OCI-LY7 (cell line): ENCODE measurements around the gene TGFBR2.

ENCODE experiments used
- EZH2phosphoT487 ChIP-seq: fragments of 200-600 bp; sonication (generic); IDR thresholded peaks from 2 replicates; pipeline ENCODE4 v1.6.1; 2018; ENCODE audit warnings: low read depth, borderline replicate concordance, mild to moderate bottlenecking, mixed run types, antibody characterized with exemption, low read length, moderate library complexity, mixed read lengths
- TF ChIP-seq, protein P1 (sequence below): fragments of 200-600 bp; sonication (generic); conservative IDR thresholded peaks from 2 replicates; pipeline ENCODE4 v1.5.1; 2014; ENCODE audit warnings: mild to moderate bottlenecking, antibody characterized with exemption, low read length, moderate library complexity, mixed read lengths

DNA sequence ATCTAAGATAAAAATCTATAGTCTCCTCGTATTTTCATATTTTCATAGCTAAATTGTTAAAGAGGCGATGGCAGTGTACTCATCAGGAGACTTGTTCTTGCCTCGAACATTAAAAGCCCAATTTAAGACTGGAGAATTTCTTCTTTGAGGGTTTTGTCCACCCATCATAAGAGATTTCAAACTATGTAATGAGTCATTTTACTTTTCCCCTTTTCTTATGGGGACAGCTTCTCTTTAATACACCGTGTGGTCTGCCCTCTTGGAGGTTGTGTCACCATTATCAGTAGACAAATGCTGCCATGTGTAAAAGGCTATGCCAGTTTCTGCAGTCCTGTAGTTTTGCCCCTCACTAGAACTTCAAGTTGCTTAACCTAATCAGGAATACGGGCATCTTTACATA, 16.9 kb downstream of the TGFBR2 start:
- TF ChIP-seq, protein P1, sequence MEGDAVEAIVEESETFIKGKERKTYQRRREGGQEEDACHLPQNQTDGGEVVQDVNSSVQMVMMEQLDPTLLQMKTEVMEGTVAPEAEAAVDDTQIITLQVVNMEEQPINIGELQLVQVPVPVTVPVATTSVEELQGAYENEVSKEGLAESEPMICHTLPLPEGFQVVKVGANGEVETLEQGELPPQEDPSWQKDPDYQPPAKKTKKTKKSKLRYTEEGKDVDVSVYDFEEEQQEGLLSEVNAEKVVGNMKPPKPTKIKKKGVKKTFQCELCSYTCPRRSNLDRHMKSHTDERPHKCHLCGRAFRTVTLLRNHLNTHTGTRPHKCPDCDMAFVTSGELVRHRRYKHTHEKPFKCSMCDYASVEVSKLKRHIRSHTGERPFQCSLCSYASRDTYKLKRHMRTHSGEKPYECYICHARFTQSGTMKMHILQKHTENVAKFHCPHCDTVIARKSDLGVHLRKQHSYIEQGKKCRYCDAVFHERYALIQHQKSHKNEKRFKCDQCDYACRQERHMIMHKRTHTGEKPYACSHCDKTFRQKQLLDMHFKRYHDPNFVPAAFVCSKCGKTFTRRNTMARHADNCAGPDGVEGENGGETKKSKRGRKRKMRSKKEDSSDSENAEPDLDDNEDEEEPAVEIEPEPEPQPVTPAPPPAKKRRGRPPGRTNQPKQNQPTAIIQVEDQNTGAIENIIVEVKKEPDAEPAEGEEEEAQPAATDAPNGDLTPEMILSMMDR = no peak
- no peak for TF ChIP-seq EZH2phosphoT487
